CD4-positive, alpha-beta T cell treated with Interleukin-4 for 1 hour (primary cell): ENCODE data around the gene NPDC1.

Experiments
- DNase-seq, 2 donors: peaks; one replicate each; pipeline ENCODE4 v3.0.0-alpha.2; 2020 to 2022

Gene NPDC1

DNA sequence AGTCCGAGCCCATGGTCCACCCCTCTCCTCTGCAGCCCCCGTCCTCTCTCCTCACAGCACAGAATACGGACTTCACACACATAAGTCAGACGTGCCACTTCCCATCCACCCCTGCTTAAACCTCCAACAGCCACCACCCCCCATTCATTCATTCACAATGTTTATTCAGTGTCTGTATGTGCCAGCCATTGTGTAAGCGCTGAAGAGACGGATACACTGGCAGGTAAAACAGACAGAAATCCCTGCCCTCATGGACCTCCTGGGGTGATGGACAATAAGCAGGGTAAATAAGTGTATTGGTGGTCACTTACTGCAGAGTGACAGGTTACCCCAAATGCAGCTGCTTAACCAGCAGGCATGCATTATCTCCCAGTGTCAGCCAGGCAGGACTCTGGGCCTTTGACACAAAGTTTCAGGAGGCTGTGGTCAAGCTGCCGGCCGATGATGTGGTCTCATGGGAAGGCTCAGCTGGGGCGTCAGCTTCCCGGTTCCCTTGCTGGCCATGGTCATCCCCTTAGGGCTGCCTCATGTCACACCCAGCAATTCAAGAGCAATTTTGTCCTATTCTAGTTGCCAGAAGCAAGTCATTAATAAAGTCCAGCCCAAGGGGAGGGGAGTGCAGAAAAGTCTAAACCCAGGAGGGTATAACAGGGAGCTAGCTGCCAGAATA lies 55.6 kb downstream of the NPDC1 start:
- DNase-seq = no peak
